Endothelial cell of umbilical vein (primary cell): ENCODE data around the gene LRCH3. TPM values are rescaled to one million over a fixed set of nuclear protein-coding genes. Genes with fewer than 3 reads are reported as not detected.

Experiments used
- BruUV-seq: library from RNA; stranded (reverse); fragments of 400-500 nt; replicated peaks from 2 replicates; lab custom pipeline; 2021; lab: Mats Ljungman, UMichigan
- CTCF ChIA-PET: fragments of 300-600, 350-600 bp; sonication (Branson Sonifier 250); formaldehyde crosslinking; loops from one replicate; lab custom pipeline; 2021; ENCODE audit warnings: antibody characterized with exemption, inconsistent platforms; lab: Charles Lee
- POLR2A ChIA-PET: fragments of 300-600, 350-600 bp; sonication (Branson Sonifier 250); formaldehyde crosslinking; loops from one replicate; lab custom pipeline; 2021; ENCODE audit warnings: antibody characterized with exemption, inconsistent platforms; lab: Charles Lee
- DNase-seq: peaks from one replicate; pipeline ENCODE4 v3.0.0-alpha.2; 2011; ENCODE audit warnings: low read depth, low spot score
- FAIRE-seq: peaks from 2 replicates; lab custom pipeline; 2011; peaks lifted over from hg19 to GRCh38; lab: Jason Lieb, UNC
- H2AFZ ChIP-seq: 2 replicates; pipeline ENCODE4 v1.6.0; 2012; ENCODE audit warnings: low read depth, low read length, control low read depth, inconsistent platforms
- H3K27ac ChIP-seq: 2 replicates; pipeline ENCODE4 v1.5.1; 2011; ENCODE audit warnings: low read depth, mild to moderate bottlenecking, control low read depth, low read length, moderate library complexity; ENCODE audit not compliant: insufficient read depth
- H3K27me3 ChIP-seq, 2 experiments: 2 replicates each; pipeline versions ENCODE4 v1.6.0 to v1.6.1; 2011; ENCODE audit warnings: low read length in 2 of 2, mixed read lengths in 1 of 2; ENCODE audit not compliant: control insufficient read depth in 2 of 2, insufficient read depth in 2 of 2
- H3K36me3 ChIP-seq, 2 experiments: 2 replicates in 1 of 2; 3 replicates in 1 of 2; pipeline ENCODE4 v1.5.1; 2011; ENCODE audit warnings: low read length in 2 of 2, mild to moderate bottlenecking in 1 of 2, moderate library complexity in 1 of 2; ENCODE audit not compliant: control insufficient read depth in 2 of 2, insufficient read depth in 2 of 2; ENCODE audit errors: extremely low read depth in 1 of 2
- H3K4me1 ChIP-seq: 3 replicates; pipeline ENCODE4 v1.5.1; 2011; ENCODE audit warnings: mild to moderate bottlenecking, low read length; ENCODE audit not compliant: control insufficient read depth, insufficient read depth; ENCODE audit errors: extremely low read depth
- H3K4me2 ChIP-seq: 2 replicates; pipeline ENCODE4 v1.6.1; 2011; ENCODE audit warnings: low read length, control low read depth, mixed read lengths; ENCODE audit not compliant: insufficient read depth
- H3K4me3 ChIP-seq, 3 experiments: fragments of 200-600 bp in 1 of 3; sonication (generic), shearing (Covaris generic) in 1 of 3; replicated peaks in 1 of 3; 2 replicates each; pipeline ENCODE4 v1.5.1; 2011 to 2016; ENCODE audit warnings: control low read depth in 3 of 3, low read length in 3 of 3, mild to moderate bottlenecking in 2 of 3, inconsistent platforms in 1 of 3, low read depth in 1 of 3, moderate library complexity in 1 of 3; ENCODE audit not compliant: insufficient read depth in 1 of 3
- H3K79me2 ChIP-seq: 2 replicates; pipeline ENCODE4 v1.6.0; 2012; ENCODE audit warnings: low read length, inconsistent platforms; ENCODE audit not compliant: control insufficient read depth, insufficient read depth
- H3K9ac ChIP-seq: replicated peaks from 2 replicates; pipeline ENCODE3; 2011; ENCODE audit warnings: low read length, control low read depth; ENCODE audit not compliant: insufficient read depth; ENCODE audit errors: extremely low read depth
- H3K9me1 ChIP-seq: replicated peaks from 3 replicates; pipeline ENCODE4 v1.6.0; 2011; ENCODE audit warnings: mild to moderate bottlenecking, low read length; ENCODE audit not compliant: control insufficient read depth, insufficient read depth; ENCODE audit errors: extremely low read depth
- H3K9me3 ChIP-seq: replicated peaks from 2 replicates; pipeline ENCODE4 v1.5.1; 2012; ENCODE audit warnings: low read length, inconsistent platforms; ENCODE audit not compliant: control insufficient read depth, insufficient read depth
- H4K20me1 ChIP-seq: replicated peaks from 2 replicates; pipeline ENCODE3; 2011; ENCODE audit warnings: mild to moderate bottlenecking, low read length; ENCODE audit not compliant: control insufficient read depth, insufficient read depth; ENCODE audit errors: extremely low read depth
- EZH2 ChIP-seq: IDR thresholded peaks from 2 replicates; pipeline ENCODE4 v1.6.1; 2012; ENCODE audit warnings: borderline replicate concordance, low read depth, mild to moderate bottlenecking, moderate library complexity, low read length, inconsistent platforms; ENCODE audit not compliant: severe bottlenecking
- FOS ChIP-seq: IDR thresholded peaks from 2 replicates; pipeline ENCODE4 v1.6.1; 2011; ENCODE audit warnings: mild to moderate bottlenecking, low read length, moderate library complexity, borderline replicate concordance; ENCODE audit not compliant: insufficient read depth
- GATA2 ChIP-seq: IDR thresholded peaks from 2 replicates; pipeline ENCODE4 v1.7.0; 2011; ENCODE audit warnings: low read depth, mild to moderate bottlenecking, moderate library complexity, mixed read lengths, low read length; ENCODE audit not compliant: insufficient read length, insufficient read depth
- JUN ChIP-seq: IDR thresholded peaks from 2 replicates; pipeline ENCODE4 v1.6.1; 2011; ENCODE audit warnings: borderline replicate concordance, low read depth; ENCODE audit not compliant: insufficient read length, insufficient read depth
- MYC ChIP-seq: IDR thresholded peaks from one replicate; pipeline ENCODE4 v1.6.1; 2011; ENCODE audit warnings: mild to moderate bottlenecking, low read depth, low read length
- POLR2A ChIP-seq: IDR thresholded peaks from 2 replicates; pipeline ENCODE4 v1.6.1; 2012; ENCODE audit warnings: low read depth, mild to moderate bottlenecking, control low read depth, low read length
- POLR2AphosphoS5 ChIP-seq: IDR thresholded peaks from 2 replicates; pipeline ENCODE4 v1.6.1; 2012; ENCODE audit warnings: low read depth, mild to moderate bottlenecking, control low read depth, low read length, moderate library complexity; ENCODE audit not compliant: insufficient read depth
- dilution Hi-C: fragments of 300-500 bp; cut with MboI; formaldehyde crosslinking; loops from one replicate; pipeline ENCODE4 v1.15.0; 2019; ENCODE audit warnings: low sequenced_read_pairs; ENCODE audit not compliant: extremely low pct_ligation_motif_present
- intact Hi-C: fragments of 100-400 bp; cut with micrococcal nuclease; formaldehyde crosslinking; loops from one replicate; pipeline ENCODE4 v1.10.0; 2022
- polyA plus RNA-seq, 4 experiments: library from polyadenylated mRNA; depleted of rRNA in 3 of 4; stranded (reverse) in 3 of 4; unstranded in 1 of 4; fragments of >200 nt; gene quantifications; 2 replicates each; pipeline versions ENCODE4 v1.2.1 to v1.2.3, GENCODE V29; 2011 to 2012; ENCODE audit warnings: missing spikeins in 1 of 4
- small RNA-seq: library from RNA; depleted of rRNA; stranded (forward); fragments of <200 nt; gene quantifications from one replicate; pipeline ENCODE3, GENCODE V24; 2012; ENCODE audit warnings: low replicate concordance, low read depth; ENCODE audit not compliant: insufficient read depth, insufficient read length
- total RNA-seq: library from RNA; stranded (reverse); gene quantifications from 2 replicates; pipeline ENCODE4 v1.2.3, GENCODE V29; 2021
- TF ChIP-seq, protein P1 (sequence below): IDR thresholded peaks from 2 replicates; pipeline ENCODE4 v1.6.1; 2011; ENCODE audit not compliant: insufficient read depth, insufficient read length
- TF ChIP-seq, protein P2 (sequence below), 2 donors: IDR thresholded peaks; 1 replicate in 1 of 2; 2 replicates in 1 of 2; pipeline ENCODE4 v1.5.1; 2011; ENCODE audit warnings: low read length in 2 of 2, mild to moderate bottlenecking in 2 of 2, moderate library complexity in 2 of 2, control low read depth in 1 of 2, inconsistent platforms in 1 of 2, low read depth in 1 of 2; ENCODE audit not compliant: insufficient read depth in 1 of 2; ENCODE audit errors: extremely low read depth in 1 of 2

Gene LRCH3
- total and polyA plus RNA-seq, 2 donors (not counting 3 experiments of a cell fraction or from before 2014, with no cell fraction given) = 43.9 to 60.3 TPM

DNA sequence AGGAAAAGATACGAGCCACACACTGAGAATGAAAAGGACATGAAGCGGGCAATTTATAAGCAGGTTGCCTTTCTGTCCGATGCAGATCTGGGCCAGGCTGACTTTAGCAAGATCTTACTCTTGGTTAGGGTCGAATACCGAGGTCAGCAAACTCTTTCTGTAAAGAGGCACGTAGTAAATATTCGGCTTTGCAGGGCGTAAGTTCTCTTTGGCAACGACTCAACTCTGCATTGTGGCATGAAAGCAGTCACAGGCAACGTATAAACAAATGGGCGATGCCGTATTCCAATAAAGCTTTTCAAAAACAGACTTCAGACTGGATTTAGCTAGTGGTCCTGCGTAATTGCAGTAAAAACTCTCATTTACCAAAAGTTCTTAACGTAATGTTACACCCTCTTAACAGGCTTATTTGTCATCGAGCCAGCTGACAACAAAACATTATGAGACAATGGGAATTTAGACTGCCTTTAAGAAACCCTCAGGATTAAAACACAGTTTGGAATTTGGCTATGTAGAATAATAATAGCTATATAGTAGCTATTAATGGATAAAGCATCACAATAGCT, 145.8 kb downstream of the LRCH3 start:
- ChIA-PET CTCF (interaction anchor here (0.8 to 0.9 kb wide), 2 partner anchors 31 to 38 kb away, joined by 3 to 4 read pairs; no protein-coding TSS in a partner anchor), POLR2A (no interaction called here)
- FAIRE-seq (no peak), DNase-seq (no peak)
- BruUV-seq = no TSS peak
- Histone ChIP-seq H3K36me3 (no peaks in the 10 kb centered on the region), H3K9me1 (no peaks in the 10 kb centered on the region), H3K4me2 (no peak overlapping the region), H3K79me2 (no peaks in the 10 kb centered on the region), H3K27ac (no peak overlapping the region), H3K4me1 (no peaks in the 10 kb centered on the region), H2AFZ (no peak overlapping the region), H3K4me3 (no peak overlapping the region), H4K20me1 (no peaks in the 10 kb centered on the region), H3K27me3 (no peaks in the 10 kb centered on the region), H3K9ac (no peak overlapping the region), H3K9me3 (no peaks in the 10 kb centered on the region)
- intact Hi-C loops (no loop called here), dilution Hi-C loops (no loop called here)
- TF ChIP-seq, protein P1, sequence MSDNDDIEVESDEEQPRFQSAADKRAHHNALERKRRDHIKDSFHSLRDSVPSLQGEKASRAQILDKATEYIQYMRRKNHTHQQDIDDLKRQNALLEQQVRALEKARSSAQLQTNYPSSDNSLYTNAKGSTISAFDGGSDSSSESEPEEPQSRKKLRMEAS = no peak
- TF ChIP-seq POLR2A (no peak), FOS (no peak), GATA2 (no peak), MYC (no peak), POLR2AphosphoS5 (no peak), EZH2 (no peak), JUN (no peak)
- TF ChIP-seq, protein P2, sequence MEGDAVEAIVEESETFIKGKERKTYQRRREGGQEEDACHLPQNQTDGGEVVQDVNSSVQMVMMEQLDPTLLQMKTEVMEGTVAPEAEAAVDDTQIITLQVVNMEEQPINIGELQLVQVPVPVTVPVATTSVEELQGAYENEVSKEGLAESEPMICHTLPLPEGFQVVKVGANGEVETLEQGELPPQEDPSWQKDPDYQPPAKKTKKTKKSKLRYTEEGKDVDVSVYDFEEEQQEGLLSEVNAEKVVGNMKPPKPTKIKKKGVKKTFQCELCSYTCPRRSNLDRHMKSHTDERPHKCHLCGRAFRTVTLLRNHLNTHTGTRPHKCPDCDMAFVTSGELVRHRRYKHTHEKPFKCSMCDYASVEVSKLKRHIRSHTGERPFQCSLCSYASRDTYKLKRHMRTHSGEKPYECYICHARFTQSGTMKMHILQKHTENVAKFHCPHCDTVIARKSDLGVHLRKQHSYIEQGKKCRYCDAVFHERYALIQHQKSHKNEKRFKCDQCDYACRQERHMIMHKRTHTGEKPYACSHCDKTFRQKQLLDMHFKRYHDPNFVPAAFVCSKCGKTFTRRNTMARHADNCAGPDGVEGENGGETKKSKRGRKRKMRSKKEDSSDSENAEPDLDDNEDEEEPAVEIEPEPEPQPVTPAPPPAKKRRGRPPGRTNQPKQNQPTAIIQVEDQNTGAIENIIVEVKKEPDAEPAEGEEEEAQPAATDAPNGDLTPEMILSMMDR (IDR thresholded peaks at IDR 0.05; ENCODE audit: extremely low read depth in 1 of 2, insufficient read depth in 1 of 2, low read depth in 1 of 2, low read length in 2 of 2) = no peak

Small RNA genes within 50 kb of the gene (small RNA-seq; reads per million reads assigned to genes)
- gene RNU6-858P = 0.88 reads per million

Other genes with a start within 250 kb of the LRCH3 start
- gene BDH1, start 235.3 kb upstream of the LRCH3 start, total RNA-seq = 7.3 and 12.2 TPM in 2 replicates
- 5.3 and 6.9 TPM in 2 replicates for gene BDH1, start 235.3 kb upstream of the LRCH3 start, polyA plus RNA-seq
- gene RUBCN, start 54.4 kb upstream of the LRCH3 start, total RNA-seq = 22.9 and 25.8 TPM in 2 replicates
- 15.0 and 18.5 TPM in 2 replicates for gene RUBCN, start 54.4 kb upstream of the LRCH3 start, polyA plus RNA-seq
- 52.3 and 59.3 TPM in 2 replicates for gene FYTTD1, start 41.4 kb upstream of the LRCH3 start, total RNA-seq
- gene FYTTD1, start 41.4 kb upstream of the LRCH3 start, polyA plus RNA-seq = 6.8 and 8.9 TPM in 2 replicates
- 1,094 and 1,153 TPM in 2 replicates for gene RPL35A, start 158.9 kb downstream of the LRCH3 start, total RNA-seq
- 359 and 566 TPM in 2 replicates for gene RPL35A, start 158.9 kb downstream of the LRCH3 start, polyA plus RNA-seq
- 6.5 and 9.0 TPM in 2 replicates for gene LMLN, start 169.0 kb downstream of the LRCH3 start, total RNA-seq
- 4.4 and 4.8 TPM in 2 replicates for gene LMLN, start 169.0 kb downstream of the LRCH3 start, polyA plus RNA-seq